ENCODE measurements around the gene MKLN1. TPM values are rescaled to one million over a fixed set of nuclear protein-coding genes. Genes with fewer than 3 reads are reported as not detected.

Gene MKLN1
- total RNA-seq, 2 donors from 2014 or later = 25.1 to 29.3 TPM

DNA sequence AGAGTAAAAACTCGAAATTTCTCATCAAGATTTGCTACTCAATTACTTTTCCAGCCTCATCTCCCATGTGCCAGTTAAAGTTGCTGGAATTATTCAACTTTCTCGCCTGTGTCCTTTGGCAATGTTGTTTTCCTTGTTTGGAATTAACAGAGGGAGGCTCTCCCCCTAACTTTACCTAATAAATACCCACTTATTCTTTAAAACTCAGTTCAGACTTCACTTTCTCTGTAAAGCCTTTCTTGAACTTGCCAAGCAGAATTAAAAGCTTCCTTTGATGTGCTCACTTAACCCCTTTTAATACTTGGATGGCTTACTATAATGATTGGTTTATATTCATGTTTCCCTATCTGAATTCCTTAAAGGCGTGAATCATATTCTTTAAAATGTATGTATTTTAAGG is 104.1 kb downstream of the MKLN1 start:
- ATAC-seq (no peak), DNase-seq (no peak)
- TF ChIP-seq, protein P1, sequence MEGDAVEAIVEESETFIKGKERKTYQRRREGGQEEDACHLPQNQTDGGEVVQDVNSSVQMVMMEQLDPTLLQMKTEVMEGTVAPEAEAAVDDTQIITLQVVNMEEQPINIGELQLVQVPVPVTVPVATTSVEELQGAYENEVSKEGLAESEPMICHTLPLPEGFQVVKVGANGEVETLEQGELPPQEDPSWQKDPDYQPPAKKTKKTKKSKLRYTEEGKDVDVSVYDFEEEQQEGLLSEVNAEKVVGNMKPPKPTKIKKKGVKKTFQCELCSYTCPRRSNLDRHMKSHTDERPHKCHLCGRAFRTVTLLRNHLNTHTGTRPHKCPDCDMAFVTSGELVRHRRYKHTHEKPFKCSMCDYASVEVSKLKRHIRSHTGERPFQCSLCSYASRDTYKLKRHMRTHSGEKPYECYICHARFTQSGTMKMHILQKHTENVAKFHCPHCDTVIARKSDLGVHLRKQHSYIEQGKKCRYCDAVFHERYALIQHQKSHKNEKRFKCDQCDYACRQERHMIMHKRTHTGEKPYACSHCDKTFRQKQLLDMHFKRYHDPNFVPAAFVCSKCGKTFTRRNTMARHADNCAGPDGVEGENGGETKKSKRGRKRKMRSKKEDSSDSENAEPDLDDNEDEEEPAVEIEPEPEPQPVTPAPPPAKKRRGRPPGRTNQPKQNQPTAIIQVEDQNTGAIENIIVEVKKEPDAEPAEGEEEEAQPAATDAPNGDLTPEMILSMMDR (IDR thresholded peaks at IDR 0.05) = no peak
- TF ChIP-seq POLR2A (IDR thresholded peaks at IDR 0.05) = no peak
- peaks cover 0 to 4% of the 10 kb centered on the region in 2 donors for H3K36me3 ChIP-seq (replicated peaks in 1 of 2; ENCODE audit: insufficient read depth in 1 of 2, low read depth in 2 of 2)
- H3K9me3 ChIP-seq = no peaks in the 10 kb centered on the region
- 67 to 69% methylated on average over 3 of the region's 3 CpGs for WGBS, 2 donors
- no peaks in the 10 kb centered on the region for H3K27me3 ChIP-seq
- H3K27ac ChIP-seq = no peak overlapping the region
- peaks cover 6% of the 10 kb centered on the region for H3K4me1 ChIP-seq
- H3K4me3 ChIP-seq = no peak overlapping the region
- intact Hi-C loops (cut with DNase I) = no loop called here

DNA sequence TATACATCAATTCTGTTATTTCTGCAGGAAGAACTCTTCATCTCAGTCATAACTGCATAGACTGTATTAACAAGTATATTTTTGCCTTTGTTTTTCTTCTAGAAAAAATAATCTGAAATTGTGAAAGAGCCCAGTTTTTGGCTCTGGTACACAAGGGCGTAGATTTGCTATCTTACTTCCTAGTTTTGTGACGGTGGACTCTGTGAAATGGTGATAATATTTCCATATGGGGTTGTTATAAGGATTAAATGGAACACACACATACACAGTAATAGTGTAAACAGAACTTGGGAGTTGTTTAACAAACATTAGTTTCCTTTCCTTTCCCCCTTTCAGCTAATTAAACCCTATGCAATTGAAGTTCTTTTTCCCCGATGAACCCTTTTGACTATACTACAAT is 108.7 kb downstream of the MKLN1 start:
- 60 to 62% methylated on average over 3 of the region's 3 CpGs for WGBS, 2 donors

DNA sequence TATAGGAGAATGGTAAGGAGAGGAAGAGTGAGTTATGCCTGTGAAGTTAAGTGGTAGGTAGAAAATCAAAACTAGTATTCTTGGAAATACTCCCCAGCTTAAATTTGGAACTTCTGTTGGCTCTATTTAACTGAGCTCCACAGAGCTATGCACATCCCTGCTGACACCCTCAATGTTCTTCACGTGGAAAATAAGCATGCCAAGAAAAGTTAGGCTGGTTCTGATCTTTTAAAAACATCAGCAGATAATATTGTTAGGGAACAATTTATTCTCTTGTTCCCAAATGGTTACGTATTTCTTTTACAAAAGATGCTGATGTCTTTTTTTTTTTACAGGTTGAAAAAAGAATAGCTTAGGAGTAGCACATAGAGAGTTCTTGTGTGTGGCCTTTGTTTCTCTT is 111.3 kb downstream of the MKLN1 start:
- intact Hi-C loops (cut with DNase I) = no loop called here
- Histone ChIP-seq H3K27me3 (no peaks in the 10 kb centered on the region), H3K4me1 (no peaks in the 10 kb centered on the region), H3K9me3 (no peaks in the 10 kb centered on the region), H3K4me3 (no peak overlapping the region), H3K36me3 (replicated peaks in 1 of 2; ENCODE audit: insufficient read depth in 1 of 2, low read depth in 2 of 2) (peaks cover 0 to 7% of the 10 kb centered on the region in 2 donors), H3K27ac (no peak overlapping the region)
- ATAC-seq (no peak), DNase-seq (no peak)
- TF ChIP-seq, protein P1 (IDR thresholded peaks at IDR 0.05) = no peak
- TF ChIP-seq POLR2A (IDR thresholded peaks at IDR 0.05) = no peak
- WGBS, 2 donors = 85 to 92% methylated on average over 2 of the region's 2 CpGs

More for the DNA sequence above, 108.7 kb downstream of the MKLN1 start:
- ATAC-seq = no peak
- TF ChIP-seq POLR2A (IDR thresholded peaks at IDR 0.05) = no peak
- TF ChIP-seq, protein P1 (IDR thresholded peaks at IDR 0.05) = no peak
- Histone ChIP-seq H3K9me3 (no peaks in the 10 kb centered on the region), H3K27ac (no peak overlapping the region), H3K27me3 (no peaks in the 10 kb centered on the region), H3K36me3 (replicated peaks in 1 of 2; ENCODE audit: insufficient read depth in 1 of 2, low read depth in 2 of 2) (peaks cover 0 to 7% of the 10 kb centered on the region in 2 donors), H3K4me1 (no peaks in the 10 kb centered on the region), H3K4me3 (no peak overlapping the region)
- DNase-seq = no peak
- intact Hi-C loops (cut with DNase I) = no loop called here

DNA sequence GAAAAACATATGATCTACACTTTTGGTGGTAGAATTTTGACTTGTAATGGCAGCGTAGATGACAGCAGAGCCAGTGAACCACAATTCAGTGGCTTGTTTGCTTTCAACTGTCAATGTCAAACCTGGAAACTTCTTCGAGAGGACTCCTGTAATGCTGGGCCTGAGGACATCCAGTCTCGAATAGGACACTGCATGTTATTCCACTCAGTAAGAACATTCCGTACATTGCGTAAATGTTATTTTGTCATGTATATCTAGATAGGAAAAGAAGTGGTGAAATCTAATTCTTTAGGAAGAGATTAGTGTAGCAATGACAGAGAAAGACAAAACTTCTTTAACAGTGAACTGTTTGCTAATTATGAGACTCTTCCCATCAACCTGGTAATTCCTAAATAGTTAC is 115.8 kb downstream of the MKLN1 start:
- DNase-seq = no peak
- Histone ChIP-seq H3K4me1 (no peaks in the 10 kb centered on the region), H3K27ac (no peak overlapping the region), H3K9me3 (no peaks in the 10 kb centered on the region), H3K27me3 (no peaks in the 10 kb centered on the region), H3K36me3 (replicated peaks in 1 of 2; ENCODE audit: insufficient read depth in 1 of 2, low read depth in 2 of 2) (peaks cover 0 to 4% of the 10 kb centered on the region in 2 donors), H3K4me3 (no peak overlapping the region)
- intact Hi-C loops (cut with DNase I) = no loop called here
- TF ChIP-seq, protein P1 (IDR thresholded peaks at IDR 0.05) = no peak
- TF ChIP-seq POLR2A (IDR thresholded peaks at IDR 0.05) = no peak
- ATAC-seq = no peak
- 96% methylated on average over 5 of the region's 5 CpGs for WGBS, 2 donors

DNA sequence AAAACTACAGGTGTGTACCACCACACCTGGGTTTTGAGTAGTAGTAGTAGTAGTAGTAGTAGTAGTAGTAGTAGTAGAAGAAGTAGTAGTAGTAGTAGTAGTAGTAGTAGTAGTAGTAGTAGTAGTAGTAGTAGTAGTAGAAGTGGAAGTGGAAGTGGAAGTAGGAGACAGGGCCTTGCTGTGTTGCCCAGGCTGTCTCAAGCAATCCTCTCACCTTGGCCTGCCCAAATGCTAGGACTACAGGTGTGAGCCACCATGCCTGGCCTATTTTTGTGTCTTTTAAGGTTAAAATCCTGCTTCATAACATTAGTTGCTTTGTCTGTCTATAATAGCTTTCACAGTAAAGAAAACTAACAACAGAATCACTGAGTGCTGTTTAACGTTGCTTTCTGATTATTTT is 117.0 kb downstream of the MKLN1 start:
- ATAC-seq = no peak
- H3K4me3 ChIP-seq = no peak overlapping the region
- no peaks in the 10 kb centered on the region for H3K27me3 ChIP-seq
- H3K9me3 ChIP-seq = no peaks in the 10 kb centered on the region
- peaks cover 0 to 2% of the 10 kb centered on the region in 2 donors for H3K36me3 ChIP-seq (replicated peaks in 1 of 2; ENCODE audit: insufficient read depth in 1 of 2, low read depth in 2 of 2)
- H3K27ac ChIP-seq = no peak overlapping the region
- no peak for DNase-seq
- no peak for TF ChIP-seq POLR2A (IDR thresholded peaks at IDR 0.05)
- TF ChIP-seq, protein P1 (IDR thresholded peaks at IDR 0.05) = no peak
- no peaks in the 10 kb centered on the region for H3K4me1 ChIP-seq
- 90 to 100% methylated on average over 1 of the region's 1 CpG for WGBS, 2 donors
- intact Hi-C loops (cut with DNase I) = no loop called here
